ENCODE results near the gene OR5AP2. TPM values are rescaled to one million over a fixed set of nuclear protein-coding genes. Genes with fewer than 3 reads are reported as not detected.
"Not testable (repeated sequence)": the region's sequence is repeated elsewhere in the genome, so short reads cannot be mapped to it uniquely, and the experiment has no call there.

The OR5AP2 gene
- not detected in 2 replicates for total RNA-seq
- not detected in 2 replicates for polyA plus RNA-seq
- not detected in 2 replicates for polyA plus RNA-seq (2012)
- not detected in 2 replicates for polyA minus RNA-seq (ENCODE audit: low replicate concordance)

- no peaks in the 10 kb centered on the region for H3K79me2 ChIP-seq (ENCODE audit: control insufficient read depth, insufficient read depth, low read length)
- DNase-seq (ENCODE audit: low read depth in 2 of 2): no peak
- H4K20me1 ChIP-seq (ENCODE audit: control insufficient read depth, extremely low read depth, insufficient read depth, low read length): no peaks in the 10 kb centered on the region
- no peaks in the 10 kb centered on the region for H3K36me3 ChIP-seq (ENCODE audit: control insufficient read depth, insufficient read depth, low read length)
- no peak within 1 kb of the TSS for H2AFZ ChIP-seq (ENCODE audit: low read length)
- H3K4me2 ChIP-seq (ENCODE audit: extremely low read depth, insufficient read depth, low read length): no peak within 1 kb of the TSS
- no peak within 1 kb of the TSS for H3K9ac ChIP-seq (ENCODE audit: insufficient read depth, low read length)
- H3K9me3 ChIP-seq (ENCODE audit: control insufficient read depth, insufficient read depth, low read depth, low read length): no peaks in the 10 kb centered on the region
- H3K4me1 ChIP-seq (ENCODE audit: control insufficient read depth, extremely low read depth, insufficient read depth, low read length): no peaks in the 10 kb centered on the region
- TF ChIP-seq EZH2 (IDR thresholded peaks at IDR 0.05; ENCODE audit: low read length, missing control alignments) (no peak), CTCF (conservative IDR thresholded peaks at IDR 0.05 in 1 of 2, IDR thresholded peaks at IDR 0.05 in 1 of 2; ENCODE audit: low read depth in 1 of 2, low read length in 2 of 2) (no peak)
- no peak within 1 kb of the TSS for H3K27ac ChIP-seq (ENCODE audit: insufficient read depth, low read length)
- no peak within 1 kb of the TSS for H3K4me3 ChIP-seq (replicated peaks in 1 of 4; ENCODE audit: control extremely low read depth in 1 of 4, insufficient read depth in 1 of 4, low read depth in 3 of 4, low read length in 4 of 4)
- H3K27me3 ChIP-seq (ENCODE audit: control insufficient read depth, insufficient read depth, low read length): no peaks in the 10 kb centered on the region
Measured at GRCh38 chr11:56642339-56642738, at the start of gene OR5AP2. OR5AP2 (minus strand) TSS chr11:56642439; CDS start chr11:56642439, 0 bp downstream.

- not testable (repeated sequence) for H3K27ac ChIP-seq (ENCODE audit: insufficient read depth, low read length); H3K4me2 ChIP-seq (ENCODE audit: extremely low read depth, insufficient read depth, low read length); H3K4me3 ChIP-seq (replicated peaks in 1 of 4; ENCODE audit: control extremely low read depth in 1 of 4, insufficient read depth in 1 of 4, low read depth in 3 of 4, low read length in 4 of 4); DNase-seq (ENCODE audit: low read depth in 2 of 2); H3K9me3 ChIP-seq (ENCODE audit: control insufficient read depth, insufficient read depth, low read depth, low read length); H3K36me3 ChIP-seq (ENCODE audit: control insufficient read depth, insufficient read depth, low read length); H3K27me3 ChIP-seq (ENCODE audit: control insufficient read depth, insufficient read depth, low read length); H4K20me1 ChIP-seq (ENCODE audit: control insufficient read depth, extremely low read depth, insufficient read depth, low read length); H3K9ac ChIP-seq (ENCODE audit: insufficient read depth, low read length); H3K79me2 ChIP-seq (ENCODE audit: control insufficient read depth, insufficient read depth, low read length); H2AFZ ChIP-seq (ENCODE audit: low read length); H3K4me1 ChIP-seq (ENCODE audit: control insufficient read depth, extremely low read depth, insufficient read depth, low read length)
Measured at GRCh38 chr11:56691179-56691578, 48.9 kb upstream of the OR5AP2 start.

- Histone ChIP-seq H3K9ac (ENCODE audit: insufficient read depth, low read length) (no peak overlapping the region), H4K20me1 (ENCODE audit: control insufficient read depth, extremely low read depth, insufficient read depth, low read length) (no peaks in the 10 kb centered on the region), H3K4me2 (ENCODE audit: extremely low read depth, insufficient read depth, low read length) (no peak overlapping the region), H3K4me1 (ENCODE audit: control insufficient read depth, extremely low read depth, insufficient read depth, low read length) (no peaks in the 10 kb centered on the region), H3K4me3 (replicated peaks in 1 of 4; ENCODE audit: control extremely low read depth in 1 of 4, insufficient read depth in 1 of 4, low read depth in 3 of 4, low read length in 4 of 4) (no peak overlapping the region), H3K36me3 (ENCODE audit: control insufficient read depth, insufficient read depth, low read length) (no peaks in the 10 kb centered on the region), H2AFZ (ENCODE audit: low read length) (no peak overlapping the region), H3K9me3 (ENCODE audit: control insufficient read depth, insufficient read depth, low read depth, low read length) (no peaks in the 10 kb centered on the region), H3K27me3 (ENCODE audit: control insufficient read depth, insufficient read depth, low read length) (no peaks in the 10 kb centered on the region), H3K27ac (ENCODE audit: insufficient read depth, low read length) (no peak overlapping the region), H3K79me2 (ENCODE audit: control insufficient read depth, insufficient read depth, low read length) (no peaks in the 10 kb centered on the region)
- TF ChIP-seq EZH2 (IDR thresholded peaks at IDR 0.05; ENCODE audit: low read length, missing control alignments) (no peak), CTCF (conservative IDR thresholded peaks at IDR 0.05 in 1 of 2, IDR thresholded peaks at IDR 0.05 in 1 of 2; ENCODE audit: low read depth in 1 of 2, low read length in 2 of 2) (no peak)
- no peak for DNase-seq (ENCODE audit: low read depth in 2 of 2)
Measured at GRCh38 chr11:56688554-56689100, 46.4 kb upstream of the OR5AP2 start.
